Activated T-helper 1 cell treated with anti-CD3 and anti-CD28 coated beads, Interleukin-2, amount 50 U/mL, for 16 hours (primary cell): ENCODE results near the gene PLCG2.
"Not testable (repeated sequence)": the region's sequence is repeated elsewhere in the genome, so short reads cannot be mapped to it uniquely, and the experiment has no call there.

ENCODE experiments used
- DNase-seq, 2 donors: peaks; one replicate each; pipeline ENCODE4 v3.0.0-alpha.2; 2020; ENCODE audit warnings: low read depth in 1 of 2, low spot score in 1 of 2

Gene PLCG2

DNA sequence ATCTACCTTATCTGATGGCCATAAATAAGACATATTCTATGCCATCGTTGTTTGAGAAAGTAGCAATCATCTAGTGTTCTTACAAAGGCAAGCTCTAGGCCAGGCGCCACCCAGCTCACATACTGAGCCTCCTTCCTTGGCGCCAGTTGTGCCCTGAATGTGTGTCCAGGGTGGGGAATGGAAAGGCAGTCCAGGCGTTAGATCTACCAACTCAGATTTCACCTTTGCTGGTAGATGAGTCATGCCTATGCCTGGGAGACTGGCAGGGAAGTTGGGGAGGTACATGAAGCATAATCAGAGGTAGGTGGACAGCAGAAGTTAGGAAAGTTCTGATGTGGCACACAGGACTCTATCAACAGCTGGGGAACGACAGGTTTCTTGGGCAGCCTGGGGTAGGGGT, 208.6 kb downstream of the PLCG2 start:
- no peak for DNase-seq

DNA sequence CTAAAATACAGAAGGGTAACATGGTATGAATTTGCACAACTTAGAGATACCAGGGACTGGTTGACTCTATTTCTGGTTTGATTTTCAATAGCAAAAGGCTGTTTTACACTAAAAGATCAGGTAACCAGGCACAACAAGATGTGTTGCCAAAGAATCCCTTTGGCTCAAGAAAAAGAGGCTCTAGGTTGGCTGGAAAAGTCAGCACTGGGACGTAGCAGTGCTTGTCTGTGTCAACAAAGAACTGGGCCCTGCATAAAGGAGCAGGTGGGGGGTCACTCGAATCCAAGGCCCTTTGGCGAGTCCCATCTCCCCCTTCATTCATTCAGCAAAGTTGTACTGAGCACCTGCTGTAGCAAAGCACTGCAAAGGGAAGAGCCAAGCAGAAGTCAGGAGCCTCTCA, 213.8 kb downstream of the PLCG2 start:
- DNase-seq, result no peak

DNA sequence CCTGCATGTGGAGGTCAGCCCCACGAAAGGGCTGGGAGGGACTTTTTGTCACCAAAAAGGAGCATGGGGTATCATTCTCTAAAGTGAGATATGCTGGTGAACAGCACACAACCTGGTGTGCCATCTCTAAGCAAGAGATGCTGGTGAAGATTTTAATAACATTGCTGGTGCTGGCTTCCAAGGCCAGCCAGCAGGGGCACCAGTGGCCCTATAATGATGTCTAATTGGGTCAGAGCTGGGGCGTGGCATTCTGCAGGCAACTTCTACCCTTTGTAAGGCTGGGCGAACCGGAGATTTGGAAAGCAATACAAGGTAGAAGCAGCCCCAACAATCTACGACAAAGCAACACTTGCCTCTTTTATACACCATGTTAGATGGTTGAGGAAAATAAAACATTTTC, 215.4 kb downstream of the PLCG2 start:
- DNase-seq, result no peak

DNA sequence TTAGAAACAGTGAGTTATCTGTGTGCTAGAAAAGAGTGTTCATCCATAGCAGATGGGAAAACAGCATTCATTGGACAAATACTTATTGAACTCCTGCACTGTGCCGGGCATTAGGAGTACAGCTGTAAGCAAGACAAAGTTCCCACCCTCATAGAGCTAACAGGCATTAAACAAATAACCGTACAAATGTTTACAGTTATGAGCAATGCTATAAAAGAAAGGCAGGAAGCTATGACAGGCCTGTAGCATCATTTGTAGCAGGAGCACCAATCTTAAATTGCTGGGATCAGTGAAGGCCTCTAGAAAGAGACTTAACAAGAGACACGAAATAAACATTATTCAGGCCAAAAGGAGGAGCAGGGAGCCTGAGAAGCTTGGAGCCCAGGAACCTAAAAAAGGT, 216.6 kb downstream of the PLCG2 start:
- DNase-seq, result no peak

DNA sequence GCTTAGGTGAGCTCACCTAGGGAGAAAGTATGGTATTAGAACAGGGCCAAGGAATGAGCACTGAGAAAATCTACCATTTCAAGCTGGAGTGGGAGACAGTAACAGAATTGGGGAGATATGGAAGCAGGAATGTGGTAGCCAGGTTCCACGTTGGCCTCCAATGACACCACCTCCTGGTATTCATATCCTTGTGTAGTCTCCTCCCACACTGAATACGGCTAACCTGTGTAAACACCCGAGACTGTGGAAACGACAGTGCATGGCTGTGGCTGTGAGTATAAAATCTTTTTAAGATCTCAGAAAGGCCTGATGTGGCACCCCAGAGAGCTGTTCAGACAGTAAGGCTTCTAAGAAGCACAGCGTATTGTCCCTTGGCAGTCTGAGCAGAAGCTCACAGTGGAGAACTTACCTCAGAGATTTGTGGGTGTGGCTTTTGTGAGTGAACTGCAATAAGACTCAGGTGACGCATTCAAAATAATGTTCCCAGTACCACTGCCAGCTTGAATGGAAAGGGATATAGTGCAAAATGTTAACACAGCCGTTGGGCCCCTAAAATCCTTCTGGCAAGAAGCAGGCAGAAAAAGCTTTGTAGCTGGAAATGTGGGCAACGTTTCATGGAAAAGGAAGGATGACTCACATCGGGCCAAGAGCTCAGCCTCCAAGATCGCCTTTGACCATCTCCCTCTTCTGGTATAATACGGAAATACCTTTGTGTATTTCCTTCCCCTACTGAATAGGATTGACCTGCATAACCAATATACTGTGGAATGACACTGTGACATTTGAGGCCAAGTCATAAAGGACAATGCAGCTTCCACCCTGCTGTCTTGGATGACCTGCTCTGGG, 217.8 kb downstream of the PLCG2 start:
- no peak for DNase-seq

DNA sequence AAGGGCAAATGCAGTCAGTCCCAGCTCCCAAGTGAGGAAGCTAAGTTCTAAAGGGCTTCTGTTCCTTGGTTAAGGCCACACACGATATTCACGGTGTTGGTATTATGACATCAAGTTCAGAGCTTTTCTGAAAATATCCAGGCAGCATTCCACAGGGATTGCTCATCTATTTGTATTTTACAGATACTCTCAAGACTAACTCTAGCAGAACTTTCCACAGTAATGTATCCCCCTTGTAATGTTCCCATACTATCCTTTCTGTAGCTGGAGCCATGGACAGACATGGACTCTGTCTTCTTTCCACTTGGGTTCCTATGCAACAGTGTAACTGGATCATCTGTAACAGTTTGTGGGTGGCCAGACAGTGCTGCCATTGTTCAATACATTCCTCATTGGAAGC, 218.6 kb downstream of the PLCG2 start:
- no peak for DNase-seq

DNA sequence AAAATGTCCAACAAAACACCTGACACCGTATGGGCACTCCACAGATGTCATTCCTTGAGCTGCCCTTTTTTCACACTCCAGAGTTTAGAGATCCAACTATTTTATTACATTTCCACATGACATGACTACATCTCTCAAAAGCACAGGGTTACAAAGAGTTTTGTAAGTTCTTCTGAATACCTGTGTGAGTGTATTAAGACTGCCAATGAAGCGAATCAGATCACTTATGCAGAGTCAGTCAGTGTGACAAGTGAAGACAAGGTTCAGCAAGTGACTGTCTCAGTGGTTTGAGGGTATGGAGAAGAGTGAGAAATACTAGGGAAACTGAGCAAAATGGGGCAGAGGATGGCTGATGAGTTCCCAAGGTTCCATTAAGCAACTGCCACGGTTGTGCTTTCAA, 223.7 kb downstream of the PLCG2 start:
- no peak for DNase-seq

DNA sequence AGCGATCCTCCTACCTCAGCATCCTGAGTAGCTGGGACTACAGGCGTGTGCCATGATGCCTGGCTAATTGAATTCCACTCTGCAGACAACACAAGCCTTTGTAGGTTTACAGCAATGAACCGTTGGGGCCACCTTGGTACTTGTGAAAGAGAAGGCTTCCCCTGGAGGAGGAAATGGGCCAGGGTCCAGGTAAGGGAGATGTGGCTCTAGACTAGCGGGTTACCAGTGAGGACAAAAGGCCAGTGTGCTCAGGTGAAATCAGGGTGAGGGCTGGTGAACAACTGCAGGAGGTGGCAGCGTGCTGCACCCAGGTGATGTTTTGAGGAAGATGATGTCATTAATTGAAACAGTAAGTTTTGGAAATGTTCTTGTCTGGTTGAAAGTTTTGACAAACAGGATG, 225.5 kb downstream of the PLCG2 start:
- DNase-seq, result no peak

DNA sequence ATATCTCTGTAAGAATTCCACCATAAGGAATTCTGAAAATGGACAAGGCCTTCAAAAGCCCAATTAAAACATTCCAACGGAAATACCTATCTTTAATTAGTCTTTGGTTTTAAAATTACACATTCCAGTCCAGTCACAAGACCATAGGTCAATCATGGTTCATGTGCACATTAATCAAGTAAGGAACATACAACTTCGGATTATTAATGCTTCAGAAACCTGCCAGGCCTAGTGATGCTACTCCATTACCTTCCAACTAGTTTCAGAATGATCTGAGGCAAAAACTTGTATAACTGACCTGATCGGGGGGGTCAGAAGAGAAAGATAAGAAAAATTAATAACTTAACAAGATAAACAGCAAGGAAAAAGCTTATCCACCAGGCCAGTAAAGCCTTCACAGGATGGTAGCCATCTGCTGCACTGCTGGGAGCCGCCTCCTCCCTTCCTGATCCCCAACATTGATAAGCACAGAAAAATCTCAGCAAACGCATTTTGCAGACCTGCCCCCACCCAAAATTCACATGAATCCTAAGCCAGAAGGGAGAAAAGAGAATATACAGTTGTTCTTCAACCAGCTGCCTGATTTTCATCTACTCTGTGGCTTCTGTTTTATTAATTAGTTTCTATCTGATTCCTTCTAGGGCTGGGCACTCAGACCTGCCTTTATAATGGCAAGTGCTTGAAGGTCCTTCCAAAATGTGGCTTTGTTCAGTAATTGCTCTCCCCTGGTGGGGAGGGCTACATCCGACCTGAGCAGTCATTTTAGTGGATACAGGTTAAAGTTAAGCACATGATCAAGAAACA, 226.1 kb downstream of the PLCG2 start:
- DNase-seq, result no peak

DNA sequence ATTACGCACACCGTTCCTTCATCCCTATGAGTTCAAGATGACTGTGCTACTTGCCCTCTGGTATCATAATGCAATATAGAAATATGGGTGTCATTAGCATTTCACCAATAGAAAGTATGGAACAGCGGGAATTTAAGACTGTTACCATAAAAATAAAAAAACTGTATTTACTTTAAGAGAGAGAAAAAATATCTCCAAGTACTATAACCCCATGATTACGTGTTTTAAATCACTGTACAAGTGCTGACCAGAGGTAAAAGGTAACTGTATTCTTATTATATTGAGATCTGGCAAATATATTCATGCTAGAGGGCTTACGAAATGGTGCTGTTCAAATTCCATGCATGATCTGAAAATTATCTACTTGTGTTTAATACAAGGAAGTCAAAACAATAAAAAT, 226.9 kb downstream of the PLCG2 start:
- DNase-seq, result no peak

DNA sequence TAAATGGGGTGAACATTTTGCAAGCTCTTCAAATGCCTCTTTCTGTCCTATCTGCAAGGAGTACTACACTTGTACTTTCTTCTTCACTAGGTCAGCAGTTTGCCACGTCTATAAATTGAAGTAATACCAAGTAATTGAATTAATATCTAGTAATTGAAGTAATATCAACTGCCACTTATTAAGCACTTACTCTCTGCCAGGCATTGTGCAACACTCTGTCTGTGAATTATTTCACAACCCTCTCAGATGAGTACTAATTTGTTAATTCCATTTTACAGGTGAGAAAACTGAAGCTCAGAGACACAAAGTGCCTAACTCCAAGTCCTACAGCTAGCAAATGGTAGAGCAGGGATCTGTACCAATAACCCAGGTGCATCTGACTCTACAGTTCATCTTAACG, 228.1 kb downstream of the PLCG2 start:
- DNase-seq, result no peak

DNA sequence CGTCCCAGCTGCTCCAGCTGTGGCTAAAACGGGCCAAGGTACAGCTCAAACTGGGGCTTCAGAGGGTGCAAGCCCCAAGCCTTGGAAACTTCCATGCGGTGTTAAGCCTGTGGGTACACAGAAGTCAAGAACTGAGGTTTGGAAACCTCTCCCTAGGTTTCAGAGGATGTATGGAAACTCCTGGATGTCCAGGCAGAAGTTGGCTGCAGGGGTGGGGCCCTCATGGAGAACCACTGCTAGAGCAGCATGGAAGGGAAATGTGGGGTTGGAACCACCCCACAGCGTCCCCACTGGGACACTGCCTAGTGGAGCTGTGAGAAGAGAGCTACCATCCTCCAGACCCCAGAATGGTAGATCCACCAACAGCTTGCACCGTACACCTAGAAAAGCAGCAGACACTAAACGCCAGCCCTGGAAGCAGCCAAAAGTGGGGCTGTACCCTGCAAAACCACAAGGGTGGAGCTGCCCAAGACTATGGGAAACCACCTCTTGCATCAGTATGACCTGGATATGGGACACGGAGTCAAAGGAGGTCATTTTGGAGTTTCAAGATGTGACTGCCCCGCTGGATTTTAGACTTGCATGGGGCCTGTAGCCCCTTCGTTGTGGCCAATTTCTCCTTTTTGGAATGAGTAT, 230.0 kb downstream of the PLCG2 start:
- no peak for DNase-seq

DNA sequence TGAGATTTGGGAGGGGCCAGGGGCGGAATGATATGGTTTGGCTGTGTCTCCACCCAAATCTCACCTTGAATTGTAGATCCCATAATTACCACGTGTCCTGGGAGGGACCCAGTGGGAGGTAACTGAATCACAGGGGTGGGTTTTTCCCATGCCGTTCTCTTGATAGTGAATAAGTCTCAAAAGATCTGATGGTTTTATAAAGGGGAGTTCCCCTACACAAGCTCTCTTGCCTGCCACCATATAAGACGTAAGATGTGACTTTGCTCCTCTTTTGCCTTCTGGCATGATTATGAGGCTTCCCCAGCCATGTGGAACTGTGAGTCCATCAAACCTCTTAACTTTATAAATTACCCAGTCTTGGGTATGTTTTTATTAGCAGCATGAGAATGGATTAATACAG, 230.7 kb downstream of the PLCG2 start:
- DNase-seq, result not testable (repeated sequence)

DNA sequence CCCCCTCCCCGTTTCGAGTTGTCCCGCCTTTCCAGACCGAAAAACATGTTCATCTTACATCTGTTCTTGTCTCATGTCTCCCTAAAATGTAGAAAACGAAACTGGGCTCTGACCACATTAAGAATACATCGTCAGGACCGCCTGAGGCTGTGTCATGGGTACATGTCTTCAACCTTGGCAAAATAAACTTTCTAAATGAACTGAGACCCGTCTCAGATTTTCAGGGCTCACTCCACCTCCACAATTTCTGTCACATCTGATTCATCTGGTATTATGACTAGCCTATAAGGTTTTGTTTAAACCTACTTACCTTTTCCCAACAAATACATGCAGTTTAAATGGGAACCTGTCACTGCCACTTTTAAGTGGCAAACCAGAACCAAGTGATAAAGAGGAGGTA, 231.6 kb downstream of the PLCG2 start:
- no peak for DNase-seq

DNA sequence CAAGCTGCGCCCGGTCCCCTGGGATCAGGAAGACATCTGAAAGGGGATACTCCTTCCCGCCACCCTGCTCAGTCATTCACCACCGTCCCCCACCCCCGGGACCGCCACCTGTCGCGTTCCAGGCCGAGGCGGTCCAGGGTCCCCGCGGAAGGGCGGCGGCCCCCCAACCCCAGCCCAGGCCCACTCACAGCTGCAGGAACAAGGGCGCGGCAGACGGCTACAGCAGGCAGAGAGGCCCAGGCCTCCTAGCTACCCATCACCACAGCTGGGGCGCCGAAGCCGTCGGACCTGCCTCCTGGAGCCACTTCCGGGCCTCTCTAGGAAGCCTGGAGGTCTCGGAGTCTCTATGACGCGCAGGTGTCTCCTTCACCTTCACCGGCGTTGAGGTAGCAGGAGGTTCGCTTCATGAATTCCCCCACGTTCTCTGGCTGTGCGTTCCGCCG, 232.1 kb downstream of the PLCG2 start, which contains the start of gene SDR42E1:
TSS of gene SDR42E1 (minus strand) at position 272 of the 443 bp plus-strand sequence. CDS start 10,612 bp downstream, outside the sequence.
- DNase-seq, result peak in 1 of 2 donors; percentile 46
